ENCODE measurements around the gene SULT2B1. TPM values are rescaled to one million over a fixed set of nuclear protein-coding genes. Genes with fewer than 3 reads are reported as not detected.
"Not testable (repeated sequence)": the region's sequence is repeated elsewhere in the genome, so short reads cannot be mapped to it uniquely, and the experiment has no call there.

Gene SULT2B1
- total RNA-seq, 2 donors from 2014 or later: 0.60 TPM; not detected in 1

- DNase-seq (ENCODE audit: low spot score): no peak
- intact Hi-C loops (cut with DNase I): no loop called here
These were observed 1.9 kb downstream of the SULT2B1 start for GRCh38 chr19:48553676-48554384.

- no peak for DNase-seq (ENCODE audit: low spot score)
- intact Hi-C loops (cut with DNase I): no loop called here
These were observed 2.6 kb downstream of the SULT2B1 start for GRCh38 chr19:48554385-48555091.

GRCh38 chr19:48556163-48556562 is 4.2 kb downstream of the SULT2B1 start:
- no peak for DNase-seq (ENCODE audit: low spot score)
- intact Hi-C loops (cut with DNase I): no loop called here

- DNase-seq (ENCODE audit: low spot score): no peak
These were observed 4.9 kb downstream of the SULT2B1 start for GRCh38 chr19:48556825-48557224.

GRCh38 chr19:48558018-48558684 is 6.2 kb downstream of the SULT2B1 start:
- no peak for DNase-seq (ENCODE audit: low spot score)
- intact Hi-C loops (cut with DNase I): no loop called here

More at GRCh38 chr19:48556825-48557224, 4.9 kb downstream of the SULT2B1 start:
- intact Hi-C loops (cut with DNase I): no loop called here

- no peak for DNase-seq (ENCODE audit: low spot score)
- intact Hi-C loops (cut with DNase I): no loop called here
These were observed 8.1 kb downstream of the SULT2B1 start for GRCh38 chr19:48560095-48560530.

GRCh38 chr19:48561412-48561811 is 9.4 kb downstream of the SULT2B1 start:
- intact Hi-C loops (cut with DNase I): no loop called here
- DNase-seq (ENCODE audit: low spot score): no peak

GRCh38 chr19:48565090-48565489 is 13.1 kb downstream of the SULT2B1 start:
- intact Hi-C loops (cut with DNase I): no loop called here
- DNase-seq (ENCODE audit: low spot score): no peak

- DNase-seq (ENCODE audit: low spot score): peak; percentile 96
- intact Hi-C loops (cut with DNase I): no loop called here
These were observed 16.4 kb downstream of the SULT2B1 start for GRCh38 chr19:48568345-48568886.

- intact Hi-C loops (cut with DNase I): no loop called here
- DNase-seq (ENCODE audit: low spot score): no peak
These were observed 17.8 kb downstream of the SULT2B1 start for GRCh38 chr19:48569814-48570213.

- DNase-seq (ENCODE audit: low spot score): no peak
- intact Hi-C loops (cut with DNase I): no loop called here
These were observed 19.6 kb downstream of the SULT2B1 start for GRCh38 chr19:48571378-48572162.

GRCh38 chr19:48573163-48573505 is 21.2 kb downstream of the SULT2B1 start:
- no peak for DNase-seq (ENCODE audit: low spot score)
- intact Hi-C loops (cut with DNase I): no loop called here

GRCh38 chr19:48575931-48576622 is 24.1 kb downstream of the SULT2B1 start:
- intact Hi-C loops (cut with DNase I): no loop called here

GRCh38 chr19:48577908-48578307 is 25.9 kb downstream of the SULT2B1 start:
- DNase-seq (ENCODE audit: low spot score); intact Hi-C loops (cut with DNase I): not testable (repeated sequence)

More at GRCh38 chr19:48575931-48576622, 24.1 kb downstream of the SULT2B1 start:
- no peak for DNase-seq (ENCODE audit: low spot score)

- intact Hi-C loops (cut with DNase I): no loop called here
- no peak for DNase-seq (ENCODE audit: low spot score)
These were observed 26.9 kb downstream of the SULT2B1 start for GRCh38 chr19:48578891-48579290.

GRCh38 chr19:48582168-48582567 is 30.2 kb downstream of the SULT2B1 start:
- DNase-seq (ENCODE audit: low spot score): no peak
- intact Hi-C loops (cut with DNase I): loop anchor here (5.0 to 10.0 kb wide), 3 partner anchors 80 to 267 kb away; no protein-coding TSS in a partner anchor

- intact Hi-C loops (cut with DNase I): loop anchor here (5.0 to 10.0 kb wide), 3 partner anchors 93 to 273 kb away; no protein-coding TSS in a partner anchor
- no peak for DNase-seq (ENCODE audit: low spot score)
These were observed 35.4 kb downstream of the SULT2B1 start for GRCh38 chr19:48587387-48587786.

GRCh38 chr19:48588670-48589401 is 36.9 kb downstream of the SULT2B1 start:
- DNase-seq (ENCODE audit: low spot score): peak; percentile 98
- intact Hi-C loops (cut with DNase I): loop anchor here (5.0 to 10.0 kb wide), 3 partner anchors 94 to 274 kb away; no protein-coding TSS in a partner anchor
